Activated CD4-positive, alpha-beta T cell treated with anti-CD3 and anti-CD28 coated beads, Interleukin-2, amount 50 U/mL, for 1 hour (primary cell): ENCODE data around the gene POLR3GL.

ENCODE experiments used
- DNase-seq: peaks from one replicate; pipeline ENCODE4 v3.0.0-alpha.2; 2020

Gene POLR3GL

GRCh38 chr1:145951526-145951925, 13.0 kb upstream of the POLR3GL start:
- no peak for DNase-seq

- DNase-seq, result no peak
Observed at GRCh38 chr1:145952903-145953302, 11.6 kb upstream of the POLR3GL start.

DNA sequence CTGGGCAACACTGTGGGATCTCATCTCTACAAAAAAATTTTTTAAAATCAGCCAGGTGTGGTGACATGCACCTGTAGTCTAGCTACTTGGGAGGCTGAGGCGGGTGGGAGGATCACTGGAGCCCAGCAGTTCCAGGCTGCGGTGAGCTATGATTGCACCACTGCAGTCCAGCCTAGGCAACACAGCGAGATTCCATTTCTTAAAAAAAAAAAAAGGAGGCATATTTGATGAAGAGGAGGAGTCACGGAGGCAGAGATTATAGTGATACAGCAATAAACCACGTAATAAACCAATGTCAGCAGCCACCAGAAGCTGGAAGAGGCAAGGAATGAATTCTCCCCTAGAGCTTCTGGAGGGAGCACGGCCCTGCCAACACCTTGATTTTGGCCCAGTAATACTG, 10.6 kb upstream of the POLR3GL start:
- DNase-seq, result no peak

DNA sequence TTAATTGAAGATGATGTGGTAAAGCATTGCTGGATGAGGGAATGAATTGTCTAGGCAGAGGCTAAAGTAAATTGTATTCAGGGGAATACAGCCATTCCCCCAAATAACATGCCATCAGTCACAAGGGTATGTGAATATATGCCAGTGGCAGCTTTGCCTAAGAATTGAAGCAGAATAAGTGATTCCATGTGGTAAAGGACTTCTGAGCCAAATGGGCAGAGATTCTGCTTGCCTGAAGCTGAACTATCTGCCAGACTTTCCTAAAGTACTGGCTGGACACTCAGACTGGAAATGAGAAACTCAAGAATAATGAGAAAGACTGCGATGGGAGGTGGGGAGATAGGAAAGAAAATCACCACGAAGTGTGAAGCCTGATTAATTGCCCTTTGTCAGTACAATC, 9.1 kb upstream of the POLR3GL start:
- no peak for DNase-seq

GRCh38 chr1:145956361-145956760, 8.1 kb upstream of the POLR3GL start:
- no peak for DNase-seq

DNA sequence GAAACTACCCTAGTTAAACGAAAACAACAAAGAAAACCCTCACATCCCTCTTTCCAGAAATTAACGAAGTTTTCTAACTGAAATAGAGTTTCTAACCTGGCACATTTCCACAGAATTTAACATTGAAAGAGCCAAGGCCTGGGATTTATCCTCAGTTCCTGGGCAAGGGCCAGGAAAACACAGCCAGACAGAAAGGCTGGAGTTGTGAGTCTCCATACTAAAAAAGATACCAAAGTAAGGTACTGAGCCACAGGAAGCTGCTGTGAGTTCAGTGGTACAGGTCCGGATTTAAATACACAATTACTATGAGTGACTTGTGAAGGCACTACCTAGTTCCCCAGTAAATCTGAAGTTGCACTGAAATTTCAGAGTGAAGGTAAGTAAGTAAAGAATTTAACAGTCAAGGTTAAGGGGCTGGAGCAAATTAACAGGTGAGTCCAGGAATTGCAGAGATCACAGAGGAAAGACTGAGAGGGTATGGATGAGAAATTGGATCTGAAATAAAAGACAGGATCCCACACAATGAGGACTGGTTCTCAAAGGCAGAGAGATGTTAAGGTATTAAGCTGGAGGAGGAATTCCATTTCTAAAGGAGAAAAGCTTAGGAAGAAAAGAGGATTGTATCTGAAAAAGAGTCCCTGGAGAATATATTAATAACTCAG, 7.6 kb upstream of the POLR3GL start:
- DNase-seq, result no peak

DNA sequence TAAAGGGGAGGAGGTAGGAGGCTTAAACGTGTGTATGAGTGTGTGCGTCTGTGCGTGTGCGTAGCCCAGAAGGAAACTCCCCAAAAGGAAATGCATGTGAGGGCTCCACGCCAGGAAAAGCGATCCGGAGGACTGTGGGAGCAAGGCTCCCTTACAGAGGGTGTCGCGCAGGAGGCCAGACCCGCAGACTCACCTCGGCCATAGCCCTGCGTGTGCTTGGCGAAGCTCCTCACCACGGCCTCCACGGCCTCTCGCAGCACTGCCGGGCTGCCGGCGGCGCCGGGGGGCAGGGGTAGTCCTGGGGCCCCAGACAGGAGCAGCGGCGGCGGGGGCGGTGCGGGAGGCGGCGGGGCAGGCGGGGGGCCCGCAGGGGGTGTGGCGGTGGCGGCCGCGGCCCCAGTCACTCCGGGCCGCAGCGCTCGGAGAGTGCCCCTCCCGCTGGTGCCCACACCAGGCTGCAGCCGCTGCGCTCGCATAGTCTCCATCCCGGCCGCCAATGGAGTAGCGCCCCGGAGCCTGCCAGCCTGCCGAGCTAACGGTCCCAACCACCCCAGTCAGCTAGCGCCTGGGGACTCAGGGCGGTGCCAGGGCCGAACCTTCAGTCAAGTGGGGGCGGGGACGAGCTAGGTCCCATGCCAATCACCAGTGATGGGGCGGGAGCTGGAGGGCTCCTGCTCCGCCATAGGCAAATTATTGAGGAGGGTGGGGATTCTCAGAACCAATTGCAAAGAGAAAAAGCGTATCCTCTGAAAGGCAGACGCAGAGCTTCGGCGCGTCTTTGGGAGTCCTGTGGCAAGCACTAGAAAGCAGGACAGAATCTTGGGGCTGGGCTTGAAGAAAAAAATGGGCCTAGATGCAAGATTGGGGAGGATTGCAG, 6.8 kb upstream of the POLR3GL start, which contains the start of gene LIX1L:
LIX1L (minus strand) TSS at position 575 of the 877 bp plus-strand sequence; CDS start at position 485, 90 bp downstream.
- peak; percentile 95 for DNase-seq

DNA sequence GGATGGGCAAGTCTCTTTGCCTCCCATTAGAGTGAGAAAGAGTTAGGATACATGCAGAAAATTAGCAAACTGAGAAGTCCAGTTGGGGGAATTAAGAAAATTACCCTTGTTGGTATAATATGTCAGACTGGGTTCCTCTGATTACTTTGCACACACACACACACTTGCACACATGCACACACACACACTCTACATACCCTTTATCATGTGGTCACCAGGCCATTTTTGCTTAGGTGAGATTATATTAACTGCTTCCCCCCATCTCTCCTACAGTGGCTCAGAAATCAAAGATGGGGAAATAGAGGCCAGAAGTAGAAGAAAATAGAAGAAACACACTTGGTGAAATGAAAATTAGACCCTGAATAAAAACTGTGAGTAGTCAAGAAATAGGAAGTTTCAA, 5.8 kb upstream of the POLR3GL start:
- DNase-seq, result no peak

DNA sequence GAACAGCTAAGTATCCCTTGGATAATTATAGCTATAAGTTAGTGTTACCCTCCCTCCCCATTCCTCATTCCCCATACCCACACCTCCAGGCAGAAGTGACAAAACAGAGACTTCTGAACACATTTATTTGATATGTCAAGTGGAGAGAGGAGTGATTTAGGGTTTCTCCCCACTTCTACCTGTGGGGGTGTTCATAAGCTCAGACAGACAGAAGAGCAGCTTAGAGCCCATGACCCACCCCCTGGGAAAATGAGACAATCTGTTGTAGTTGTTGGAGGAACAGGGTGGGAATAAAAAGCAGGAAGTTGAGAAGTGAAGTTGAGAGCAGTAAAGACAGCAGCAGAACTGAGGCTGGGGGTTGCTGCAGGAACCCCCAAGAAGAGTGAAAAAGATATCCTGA, 5.2 kb upstream of the POLR3GL start:
- DNase-seq, result no peak

GRCh38 chr1:145959957-145960467, 4.5 kb upstream of the POLR3GL start:
- DNase-seq, result no peak

- DNase-seq, result peak; percentile 25
Observed at GRCh38 chr1:145960468-145961108, 3.9 kb upstream of the POLR3GL start.

GRCh38 chr1:145961109-145961424, 3.4 kb upstream of the POLR3GL start:
- no peak for DNase-seq

GRCh38 chr1:145961425-145962156, 2.9 kb upstream of the POLR3GL start:
- peak; percentile 43 for DNase-seq

DNA sequence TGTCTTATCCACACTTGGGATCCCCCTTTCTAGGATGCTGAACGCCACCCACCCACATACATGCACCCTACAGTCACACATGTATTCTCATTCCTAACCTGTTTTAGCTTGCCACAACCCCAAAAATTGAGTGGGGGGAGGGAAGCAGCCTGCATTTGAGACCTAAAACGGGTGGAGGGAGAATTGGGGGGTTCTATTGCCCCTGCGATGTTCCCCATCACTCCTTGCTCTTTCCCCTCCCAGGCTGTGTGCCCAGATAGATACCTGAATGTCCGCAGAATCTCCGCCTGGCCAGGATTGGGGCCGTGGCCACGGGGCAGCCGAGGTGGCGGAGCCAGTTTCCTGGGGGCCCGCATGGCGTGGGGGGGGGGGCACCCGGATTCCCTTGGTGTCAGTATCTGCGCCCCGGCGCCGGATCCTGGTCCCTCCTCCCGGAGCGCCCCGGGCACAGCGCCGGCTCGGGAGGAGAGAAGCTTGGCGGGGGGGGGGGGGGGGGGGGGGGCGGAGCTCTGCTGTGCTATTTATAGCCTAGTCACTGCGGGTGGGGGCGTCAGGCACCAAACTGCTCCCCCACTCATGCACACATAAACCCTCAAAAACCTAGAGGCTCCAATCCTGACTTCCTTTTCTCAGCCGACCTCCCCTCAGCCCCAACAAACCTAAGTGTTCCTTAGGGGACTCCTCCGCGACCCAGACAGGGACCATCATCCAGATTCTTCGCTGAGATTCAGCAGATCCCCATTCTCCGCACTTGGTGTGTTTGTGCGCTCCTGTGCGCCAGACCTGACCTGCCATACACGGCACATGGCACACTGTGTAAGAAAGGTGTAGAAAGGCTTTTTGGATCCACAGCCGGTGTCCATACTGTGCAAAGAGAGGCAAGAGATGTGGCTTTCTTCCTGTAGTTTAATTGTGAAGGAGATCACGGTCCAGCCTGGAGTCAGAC, 2.1 kb upstream of the POLR3GL start:
- peak; percentile 13 for DNase-seq

DNA sequence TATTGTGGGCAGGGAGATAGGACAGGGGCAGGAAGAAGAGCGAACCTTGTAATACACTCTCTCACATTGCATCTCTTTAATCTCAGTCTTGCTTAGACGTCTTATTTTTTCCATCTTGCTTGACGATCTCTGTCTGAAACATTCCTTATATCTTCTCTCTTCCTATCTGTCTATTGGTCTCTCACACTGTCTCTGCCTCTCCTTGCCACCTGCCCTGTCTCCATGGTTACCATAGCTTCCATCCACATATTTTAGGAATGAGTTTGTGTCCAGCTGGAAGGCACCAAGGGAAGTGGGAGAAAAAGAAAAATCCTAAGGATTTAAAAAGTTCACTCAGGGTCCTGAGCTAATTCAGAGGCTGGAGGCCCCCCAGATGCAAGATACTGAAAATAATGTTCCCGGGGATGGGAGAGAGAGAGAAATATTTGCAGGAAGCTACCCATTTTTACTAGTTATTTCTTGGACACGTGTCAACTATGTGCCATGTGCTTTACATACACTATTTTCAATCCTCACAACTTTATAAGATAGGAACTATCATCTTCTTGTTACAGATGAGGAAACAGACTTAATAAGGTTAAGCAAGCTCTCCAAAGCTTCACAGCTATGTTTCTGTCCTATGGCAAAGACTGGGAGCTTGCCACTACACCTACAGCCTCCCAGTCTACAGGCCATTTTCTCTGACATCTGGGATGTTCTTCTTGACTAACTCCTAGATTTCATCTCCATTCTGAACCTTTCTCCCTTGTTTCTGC, 1.0 kb upstream of the POLR3GL start:
- no peak for DNase-seq

GRCh38 chr1:145965119-145965744, 742 bp downstream of the POLR3GL start:
- no peak for DNase-seq

DNA sequence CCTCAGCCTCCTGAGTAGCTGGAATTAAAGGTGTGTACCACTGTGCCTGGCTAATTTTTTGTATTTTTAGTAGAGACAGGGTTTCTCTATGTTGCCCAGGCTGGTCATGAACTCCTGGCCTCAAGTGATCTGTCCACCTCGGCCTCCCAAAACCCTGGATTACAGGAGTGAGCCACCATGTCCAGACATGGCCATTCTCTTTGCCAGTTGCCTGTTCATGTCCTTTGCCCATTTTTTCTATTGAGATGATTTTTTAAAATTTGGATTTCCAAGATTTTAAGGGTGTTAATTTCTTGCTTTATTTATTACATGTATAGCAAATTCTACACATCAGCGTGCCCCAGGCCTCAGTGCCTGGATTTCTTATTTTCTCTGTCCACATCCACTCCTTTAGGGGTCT, 2.8 kb downstream of the POLR3GL start:
- no peak for DNase-seq

DNA sequence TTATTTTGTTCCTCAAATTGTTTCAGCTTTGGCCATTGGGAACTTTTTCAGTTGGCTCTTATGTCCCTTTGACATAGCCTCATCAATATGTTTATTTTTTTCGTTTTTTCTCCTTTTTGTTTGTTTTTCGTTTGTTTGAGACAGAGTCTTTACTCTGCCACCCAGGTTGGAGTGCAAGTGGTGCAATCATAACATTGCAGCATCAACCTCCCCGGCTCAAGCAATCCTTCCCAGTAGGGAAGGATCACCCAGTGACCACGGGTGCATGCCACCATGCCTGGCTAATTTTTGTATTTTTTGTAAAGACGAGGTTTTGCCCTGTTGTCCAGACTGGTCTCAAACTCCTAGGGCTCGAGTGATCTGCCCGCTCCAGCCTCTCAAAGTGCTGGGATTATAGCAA, 8.1 kb downstream of the POLR3GL start:
- no peak for DNase-seq

GRCh38 chr1:145974721-145975120, 10.2 kb downstream of the POLR3GL start:
- DNase-seq, result no peak

GRCh38 chr1:145975216-145975615, 10.7 kb downstream of the POLR3GL start:
- no peak for DNase-seq

DNA sequence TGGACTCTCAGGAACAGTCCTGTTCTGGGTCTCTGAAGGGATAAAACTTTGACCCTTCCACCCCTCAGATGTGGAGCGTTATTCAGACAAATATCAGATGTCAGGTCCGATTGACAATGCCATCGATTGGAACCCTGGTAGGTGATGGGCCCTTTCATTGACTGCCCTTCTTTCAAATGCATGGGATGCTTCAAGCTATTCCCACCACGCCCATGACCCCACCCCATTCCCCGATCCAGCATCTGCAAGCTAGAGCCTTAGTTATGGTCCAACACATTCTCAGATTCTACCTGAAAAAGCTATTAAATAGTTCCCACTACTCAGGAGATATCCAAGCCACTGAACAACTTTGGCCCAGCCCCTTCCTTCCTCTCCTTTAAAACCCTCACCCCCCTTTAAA, 12.5 kb downstream of the POLR3GL start:
- DNase-seq, result no peak
